Measurements from ENCODE around the gene PPFIA1. TPM values are rescaled to one million over a fixed set of nuclear protein-coding genes. Genes with fewer than 3 reads are reported as not detected.

Gene PPFIA1
- total RNA-seq, 4 donors from 2014 or later: 43.7 to 82.8 (median 69.3) TPM

GRCh38 chr11:70233962-70234361, 36.5 kb upstream of the PPFIA1 start:
- WGBS, 2 donors: 93 to 94% methylated on average over 9 of the region's 9 CpGs
- H3K27ac ChIP-seq: no peak overlapping the region

GRCh38 chr11:70240337-70240736, 30.2 kb upstream of the PPFIA1 start:
- H3K36me3 ChIP-seq: no peaks in the 10 kb centered on the region
- DNase-seq (ENCODE audit: low spot score in 2 of 2): no peak
- WGBS, 2 donors: 75 to 81% methylated on average over 14 to 16 of the region's 16 CpGs
- TF ChIP-seq CTCF (IDR thresholded peaks at IDR 0.05) (no peak), EP300 (IDR thresholded peaks at IDR 0.05) (no peak), POLR2A (IDR thresholded peaks at IDR 0.05) (no peak)
- no peaks in the 10 kb centered on the region for H3K4me1 ChIP-seq
- H3K27me3 ChIP-seq: no peaks in the 10 kb centered on the region
- H3K9me3 ChIP-seq: no peaks in the 10 kb centered on the region
- no peak overlapping the region for H3K4me3 ChIP-seq
- H3K27ac ChIP-seq: no peak overlapping the region

More at GRCh38 chr11:70233962-70234361, 36.5 kb upstream of the PPFIA1 start:
- no peak for DNase-seq (ENCODE audit: low spot score in 2 of 2)
- Histone ChIP-seq H3K9me3 (no peaks in the 10 kb centered on the region), H3K4me3 (no peak overlapping the region), H3K36me3 (no peaks in the 10 kb centered on the region), H3K27me3 (no peaks in the 10 kb centered on the region), H3K4me1 (no peaks in the 10 kb centered on the region)
- TF ChIP-seq CTCF (IDR thresholded peaks at IDR 0.05) (no peak), EP300 (IDR thresholded peaks at IDR 0.05) (no peak)

- no peaks in the 10 kb centered on the region for H3K36me3 ChIP-seq
- 79 to 83% methylated on average over 3 of the region's 3 CpGs for WGBS, 2 donors
- H3K27ac ChIP-seq: no peak overlapping the region
- H3K27me3 ChIP-seq: no peaks in the 10 kb centered on the region
- no peaks in the 10 kb centered on the region for H3K4me1 ChIP-seq
- DNase-seq (ENCODE audit: low spot score in 2 of 2): no peak
- no peak for TF ChIP-seq POLR2A (IDR thresholded peaks at IDR 0.05)
- no peak for TF ChIP-seq EP300 (IDR thresholded peaks at IDR 0.05)
- TF ChIP-seq CTCF (IDR thresholded peaks at IDR 0.05): no peak
- H3K4me3 ChIP-seq: no peak overlapping the region
- no peaks in the 10 kb centered on the region for H3K9me3 ChIP-seq
These were observed 28.8 kb upstream of the PPFIA1 start for GRCh38 chr11:70241709-70242108.

- Histone ChIP-seq H3K4me3 (no peak overlapping the region), H3K36me3 (no peaks in the 10 kb centered on the region), H3K9me3 (no peaks in the 10 kb centered on the region), H3K27me3 (no peaks in the 10 kb centered on the region), H3K4me1 (no peaks in the 10 kb centered on the region), H3K27ac (no peak overlapping the region)
- 81 to 87% methylated on average over 4 of the region's 4 CpGs for WGBS, 2 donors
- TF ChIP-seq POLR2A (IDR thresholded peaks at IDR 0.05): no peak
- TF ChIP-seq CTCF (IDR thresholded peaks at IDR 0.05): no peak
- no peak for TF ChIP-seq EP300 (IDR thresholded peaks at IDR 0.05)
- DNase-seq (ENCODE audit: low spot score in 2 of 2): no peak
These were observed 27.6 kb upstream of the PPFIA1 start for GRCh38 chr11:70242885-70243284.

- no peak for DNase-seq (ENCODE audit: low spot score in 2 of 2)
- Histone ChIP-seq H3K9me3 (no peaks in the 10 kb centered on the region), H3K4me3 (no peak overlapping the region), H3K27ac (no peak overlapping the region), H3K4me1 (no peaks in the 10 kb centered on the region), H3K36me3 (no peaks in the 10 kb centered on the region), H3K27me3 (no peaks in the 10 kb centered on the region)
- WGBS, 2 donors: 90% methylated on average over 15 of the region's 15 CpGs
- TF ChIP-seq POLR2A (IDR thresholded peaks at IDR 0.05) (no peak), CTCF (IDR thresholded peaks at IDR 0.05) (no peak), EP300 (IDR thresholded peaks at IDR 0.05) (no peak)
These were observed 26.4 kb upstream of the PPFIA1 start for GRCh38 chr11:70243912-70244652.
